MM.1S (cell line): ENCODE measurements around the gene RECQL5.

Experiments used
- DNase-seq: peaks from one replicate; pipeline ENCODE4 v3.0.0-alpha.2; 2015
- H2AFZ ChIP-seq: fragments of 300-600 bp; sonication (generic); 2 replicates; pipeline ENCODE4 v1.6.0; 2016; ENCODE audit warnings: antibody characterized with exemption, low read length
- H3F3A ChIP-seq: fragments of 300-600 bp; sonication (generic); 2 replicates; pipeline ENCODE4 v1.6.1; 2016; ENCODE audit warnings: mild to moderate bottlenecking, antibody characterized with exemption, low read length, moderate library complexity, mixed read lengths; ENCODE audit not compliant: insufficient read depth
- H3K27ac ChIP-seq: fragments of 300-600 bp; sonication (generic); 2 replicates; pipeline ENCODE4 v1.5.1; 2016; ENCODE audit warnings: mild to moderate bottlenecking, low read length
- H3K27me3 ChIP-seq: fragments of 300-600 bp; sonication (generic); replicated peaks from 2 replicates; pipeline ENCODE4 v1.6.0; 2016; ENCODE audit warnings: low read length; ENCODE audit not compliant: insufficient read depth
- H3K36me3 ChIP-seq: fragments of 300-600 bp; sonication (generic); replicated peaks from 2 replicates; pipeline ENCODE4 v1.6.1; 2016; ENCODE audit warnings: mild to moderate bottlenecking, low read length, mixed read lengths; ENCODE audit not compliant: insufficient read depth
- H3K4me1 ChIP-seq: fragments of 300-600 bp; sonication (generic); 2 replicates; pipeline ENCODE4 v1.6.1; 2016; ENCODE audit warnings: low read length, mixed read lengths
- H3K4me2 ChIP-seq: fragments of 300-600 bp; sonication (generic); 2 replicates; pipeline ENCODE4 v1.6.0; 2016; ENCODE audit warnings: low read depth, low read length
- H3K4me3 ChIP-seq: fragments of 300-600 bp; sonication (generic); 2 replicates; pipeline ENCODE4 v1.5.1; 2016; ENCODE audit warnings: low read length, mixed read lengths
- H3K79me2 ChIP-seq: fragments of 300-600 bp; sonication (generic); 2 replicates; pipeline ENCODE4 v1.6.1; 2016; ENCODE audit warnings: mixed run types, low read length, mixed read lengths
- H3K9ac ChIP-seq: fragments of 300-600 bp; sonication (generic); 2 replicates; pipeline ENCODE4 v1.6.1; 2016; ENCODE audit warnings: low read length, mixed read lengths
- H3K9me2 ChIP-seq: fragments of 300-600 bp; sonication (generic); replicated peaks from 2 replicates; pipeline ENCODE4 v1.6.1; 2016; ENCODE audit warnings: mild to moderate bottlenecking, low read length, mixed read lengths; ENCODE audit not compliant: insufficient read depth
- H3K9me3 ChIP-seq: fragments of 300-600 bp; sonication (generic); replicated peaks from 2 replicates; pipeline ENCODE4 v1.6.1; 2016; ENCODE audit warnings: mild to moderate bottlenecking, low read length, mixed read lengths; ENCODE audit not compliant: insufficient read depth
- H4K20me1 ChIP-seq: fragments of 300-600 bp; sonication (generic); 2 replicates; pipeline ENCODE4 v1.6.1; 2016; ENCODE audit warnings: mild to moderate bottlenecking, low read length, moderate library complexity, mixed read lengths; ENCODE audit not compliant: insufficient read depth
- EZH2 ChIP-seq: fragments of 300-600 bp; sonication (generic); optimal IDR thresholded peaks from 2 replicates; pipeline ENCODE3; 2017; ENCODE audit warnings: low read depth, mild to moderate bottlenecking, antibody characterized with exemption, low read length, mixed read lengths
- EZH2phosphoT487 ChIP-seq: fragments of 300-600 bp; sonication (generic); IDR thresholded peaks from 2 replicates; pipeline ENCODE4 v1.6.1; 2018; ENCODE audit warnings: antibody characterized with exemption, low read length
- TF ChIP-seq, protein P1 (sequence below): fragments of 300-600 bp; sonication (generic); IDR thresholded peaks from 2 replicates; pipeline ENCODE4 v1.5.1; 2016; ENCODE audit warnings: antibody characterized with exemption, low read length, mixed read lengths

Gene RECQL5

GRCh38 chr17:75673487-75673886 lies 6.5 kb upstream of the RECQL5 start:
- peaks cover 12% of the 10 kb centered on the region for H3K36me3 ChIP-seq
- H3K9ac ChIP-seq = no peak overlapping the region
- H3K4me2 ChIP-seq = no peak overlapping the region
- peaks cover 9% of the 10 kb centered on the region; the same call in 1 of the 2 replicates for H3F3A ChIP-seq
- peaks cover 4% of the 10 kb centered on the region for H3K4me1 ChIP-seq
- TF ChIP-seq EZH2phosphoT487 (no peak), EZH2 (no peak)
- TF ChIP-seq, protein P1, sequence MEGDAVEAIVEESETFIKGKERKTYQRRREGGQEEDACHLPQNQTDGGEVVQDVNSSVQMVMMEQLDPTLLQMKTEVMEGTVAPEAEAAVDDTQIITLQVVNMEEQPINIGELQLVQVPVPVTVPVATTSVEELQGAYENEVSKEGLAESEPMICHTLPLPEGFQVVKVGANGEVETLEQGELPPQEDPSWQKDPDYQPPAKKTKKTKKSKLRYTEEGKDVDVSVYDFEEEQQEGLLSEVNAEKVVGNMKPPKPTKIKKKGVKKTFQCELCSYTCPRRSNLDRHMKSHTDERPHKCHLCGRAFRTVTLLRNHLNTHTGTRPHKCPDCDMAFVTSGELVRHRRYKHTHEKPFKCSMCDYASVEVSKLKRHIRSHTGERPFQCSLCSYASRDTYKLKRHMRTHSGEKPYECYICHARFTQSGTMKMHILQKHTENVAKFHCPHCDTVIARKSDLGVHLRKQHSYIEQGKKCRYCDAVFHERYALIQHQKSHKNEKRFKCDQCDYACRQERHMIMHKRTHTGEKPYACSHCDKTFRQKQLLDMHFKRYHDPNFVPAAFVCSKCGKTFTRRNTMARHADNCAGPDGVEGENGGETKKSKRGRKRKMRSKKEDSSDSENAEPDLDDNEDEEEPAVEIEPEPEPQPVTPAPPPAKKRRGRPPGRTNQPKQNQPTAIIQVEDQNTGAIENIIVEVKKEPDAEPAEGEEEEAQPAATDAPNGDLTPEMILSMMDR = no peak
- no peak overlapping the region for H3K4me3 ChIP-seq
- no peaks in the 10 kb centered on the region for H3K9me2 ChIP-seq
- H2AFZ ChIP-seq = no peak overlapping the region
- no peaks in the 10 kb centered on the region for H4K20me1 ChIP-seq
- peaks cover 67% of the 10 kb centered on the region for H3K79me2 ChIP-seq
- DNase-seq = no peak
- H3K9me3 ChIP-seq = no peaks in the 10 kb centered on the region
- H3K27me3 ChIP-seq = no peaks in the 10 kb centered on the region
- no peak overlapping the region for H3K27ac ChIP-seq

DNA sequence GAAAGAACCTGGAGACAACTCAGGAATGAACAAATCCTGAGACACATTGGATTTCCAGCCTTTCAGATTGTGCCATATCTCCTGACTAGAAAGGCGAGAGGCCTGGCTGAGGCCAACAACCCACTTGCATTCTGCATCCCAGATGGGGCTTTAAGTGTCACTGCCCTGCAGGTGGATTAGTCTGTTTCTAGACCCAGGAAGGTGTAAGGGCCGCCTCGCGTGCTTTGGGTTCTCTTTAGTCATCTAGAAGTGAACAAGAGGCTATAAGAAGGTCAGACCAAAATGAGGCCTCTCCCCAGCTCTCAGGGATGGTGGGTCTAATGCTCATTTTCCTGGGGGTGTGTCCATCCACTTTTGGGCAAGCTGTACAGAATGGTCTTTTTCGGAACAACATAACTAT lies 5.1 kb upstream of the RECQL5 start:
- peaks cover 70% of the 10 kb centered on the region for H3K79me2 ChIP-seq
- no peak overlapping the region for H2AFZ ChIP-seq
- TF ChIP-seq EZH2 (no peak), EZH2phosphoT487 (no peak)
- TF ChIP-seq, protein P1 = no peak
- H3F3A ChIP-seq = peaks cover 9% of the 10 kb centered on the region; the same call in 1 of the 2 replicates
- no peaks in the 10 kb centered on the region for H4K20me1 ChIP-seq
- H3K4me2 ChIP-seq = no peak overlapping the region
- H3K4me3 ChIP-seq = no peak overlapping the region
- H3K27me3 ChIP-seq = no peaks in the 10 kb centered on the region
- peaks cover 7% of the 10 kb centered on the region for H3K4me1 ChIP-seq
- no peaks in the 10 kb centered on the region for H3K9me2 ChIP-seq
- H3K27ac ChIP-seq = no peak overlapping the region
- peaks cover 12% of the 10 kb centered on the region for H3K36me3 ChIP-seq
- H3K9ac ChIP-seq = no peak overlapping the region
- no peak for DNase-seq
- no peaks in the 10 kb centered on the region for H3K9me3 ChIP-seq

DNA sequence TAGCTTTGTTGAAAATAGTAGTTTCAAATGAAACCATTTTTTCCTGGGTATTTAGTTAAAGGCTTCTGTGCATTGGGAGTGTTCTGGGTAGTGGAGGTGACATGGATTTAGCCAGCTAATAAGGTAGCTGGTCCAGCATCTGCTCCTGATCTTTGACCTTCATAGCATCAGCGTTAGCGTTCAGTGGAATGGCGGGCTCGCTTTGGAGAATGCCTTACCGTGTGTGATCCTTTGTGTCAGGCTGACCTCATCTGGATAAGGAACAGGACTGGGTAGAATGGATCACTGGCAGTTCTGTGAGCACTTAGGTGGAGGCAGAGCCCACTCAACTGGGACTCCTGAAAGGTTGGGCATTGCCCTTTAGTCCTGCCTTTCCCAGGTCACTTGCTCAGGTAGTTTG lies 3.9 kb upstream of the RECQL5 start:
- Histone ChIP-seq H3K9ac (no peak overlapping the region), H2AFZ (no peak overlapping the region), H3F3A (peaks cover 9% of the 10 kb centered on the region; the same call in 1 of the 2 replicates), H3K79me2 (peaks cover 74% of the 10 kb centered on the region), H3K4me3 (no peak overlapping the region), H3K4me2 (no peak overlapping the region), H3K9me3 (no peaks in the 10 kb centered on the region), H4K20me1 (no peaks in the 10 kb centered on the region), H3K4me1 (peaks cover 13% of the 10 kb centered on the region), H3K9me2 (no peaks in the 10 kb centered on the region), H3K36me3 (peaks cover 12% of the 10 kb centered on the region), H3K27ac (no peak overlapping the region), H3K27me3 (no peaks in the 10 kb centered on the region)
- TF ChIP-seq, protein P1 = no peak
- TF ChIP-seq EZH2 (no peak), EZH2phosphoT487 (no peak)
- DNase-seq = no peak
